ENCODE data around the gene GRM7.

GRCh38 chr3:7106635-7107034 is 245.7 kb downstream of the GRM7 start:
- no peak for TF ChIP-seq CTCF (conservative IDR thresholded peaks at IDR 0.05; ENCODE audit: low read depth, low read length)
- no peak for TF ChIP-seq EZH2 (IDR thresholded peaks at IDR 0.05; ENCODE audit: low read length, unreplicated experiment)

All from PC-3 (cell line).